GM12892 (cell line): Measurements from ENCODE around the gene STK39.

ENCODE experiments used
- POLR2A ChIP-seq: IDR thresholded peaks from 2 replicates; pipeline ENCODE4 v1.6.1; 2011; ENCODE audit warnings: low read depth, low read length, control low read depth
- TAF1 ChIP-seq: IDR thresholded peaks from 2 replicates; pipeline ENCODE4 v1.6.1; 2011; ENCODE audit warnings: low read depth, mild to moderate bottlenecking, control low read depth, low read length, borderline replicate concordance

- no peak for TF ChIP-seq POLR2A
- TF ChIP-seq TAF1: no peak
Measured at GRCh38 chr2:168034616-168035015, 212.8 kb downstream of the STK39 start.
